HG02763 (cell line): ENCODE measurements around the gene ESPL1.

Experiments used
- ATAC-seq: cut with Tn5 transposase; IDR thresholded peaks from one replicate; pipeline ENCODE4 v1.9.1; 2021; ENCODE audit warnings: mild to moderate bottlenecking, moderate library complexity; ENCODE audit not compliant: unreplicated experiment

The ESPL1 gene

DNA sequence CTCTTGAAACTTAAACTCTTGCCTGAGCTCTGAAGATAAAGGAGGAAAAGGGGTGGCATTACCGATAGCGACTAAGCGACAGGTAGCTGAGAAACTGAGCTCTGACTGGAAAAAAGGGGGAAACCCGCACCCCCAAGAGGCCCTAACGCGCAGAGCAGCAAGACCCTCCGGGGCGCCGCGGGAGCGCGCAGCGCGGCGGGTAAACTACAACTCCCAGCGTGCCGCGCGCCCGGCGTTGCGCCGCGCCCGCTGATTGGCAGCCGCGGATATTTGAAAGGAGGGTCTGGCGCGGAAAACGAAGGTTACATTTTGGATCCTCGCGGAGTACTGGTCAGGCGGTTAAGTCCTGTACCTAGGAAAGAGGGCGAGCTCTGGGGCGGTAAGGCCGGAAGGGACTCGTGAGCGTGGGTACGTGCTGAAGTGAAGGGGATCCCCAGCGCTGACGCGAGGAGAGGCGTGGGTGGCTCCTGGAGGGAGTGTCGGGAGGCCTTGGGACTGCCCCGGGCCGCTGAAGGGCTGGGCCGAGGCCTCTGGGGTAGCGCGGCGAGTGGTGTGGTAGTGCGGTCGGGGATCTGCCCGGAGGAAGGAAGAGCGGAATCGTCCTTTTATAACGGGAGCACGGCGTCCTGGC is at the start of gene ESPL1:
Gene ESPL1, plus strand, starts transcription at position 301 of the 631 bp plus-strand sequence. CDS start 468 bp downstream, outside the sequence.
- ATAC-seq: peak; percentile 79

DNA sequence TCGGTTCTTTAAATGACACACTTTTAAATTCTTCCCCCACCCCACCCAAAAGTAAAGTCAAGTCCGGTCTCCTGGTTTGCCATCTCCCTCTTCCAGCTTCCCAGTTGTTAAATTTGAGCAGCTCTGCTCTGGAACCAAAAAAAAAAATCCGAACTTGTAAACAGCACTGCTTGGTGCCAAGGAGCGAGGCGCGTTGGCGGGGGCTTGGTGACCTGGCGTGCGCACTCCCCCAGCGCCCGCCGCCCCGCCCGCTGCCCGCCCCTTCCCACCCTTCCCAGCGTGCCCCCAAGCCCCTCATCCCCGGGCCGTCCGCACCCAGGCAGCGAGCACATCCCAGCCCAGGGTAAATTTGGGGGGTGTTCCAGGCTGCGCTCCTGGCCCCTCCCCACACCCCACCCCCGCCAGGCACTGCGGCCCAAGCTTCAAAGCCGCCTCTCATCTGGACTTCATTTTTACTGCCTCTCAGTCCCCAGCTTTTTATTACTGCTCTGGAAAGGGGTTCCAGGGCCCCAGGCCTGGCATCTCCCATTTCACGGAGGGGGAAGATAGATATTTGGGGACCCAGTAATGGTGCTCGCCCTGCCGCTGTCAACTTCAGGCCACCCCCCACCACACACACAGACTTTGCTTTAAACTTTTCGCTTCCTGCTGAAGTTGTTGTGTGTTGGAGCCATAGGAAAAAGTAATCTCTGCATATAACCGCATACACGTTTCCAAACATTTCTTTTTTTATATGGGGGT is 49.4 kb upstream of the ESPL1 start:
- no peak for ATAC-seq

DNA sequence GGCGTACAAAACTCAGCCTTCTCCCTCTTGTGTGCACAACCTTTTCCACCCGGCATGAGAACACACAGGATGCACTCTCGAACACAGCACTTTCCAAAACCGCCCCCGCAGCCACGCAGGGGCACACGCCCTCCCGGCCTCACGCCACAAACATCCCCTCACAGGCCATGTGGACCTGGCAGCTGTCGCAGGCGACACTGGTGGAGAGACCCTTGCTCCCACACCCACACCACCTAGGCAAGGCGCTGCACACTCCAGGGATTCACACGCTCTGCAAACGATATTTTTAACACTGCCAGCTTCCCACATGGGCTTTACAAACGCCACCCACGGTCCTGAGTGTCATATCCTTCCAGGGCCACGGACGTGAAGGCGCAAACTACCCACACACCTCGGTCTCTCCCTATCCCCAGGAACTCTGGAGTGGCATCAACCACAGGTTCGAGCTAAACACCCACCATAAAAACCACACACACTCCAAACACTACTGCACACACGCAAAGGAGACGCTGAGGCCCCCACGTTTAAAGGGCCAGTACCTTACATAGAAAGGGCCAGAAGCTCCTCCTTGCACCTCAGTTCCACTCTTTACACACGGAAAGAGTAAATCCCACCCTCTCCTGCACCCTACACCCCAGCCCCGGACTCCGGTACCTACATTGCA is 48.7 kb upstream of the ESPL1 start:
- ATAC-seq: peak; percentile 21

DNA sequence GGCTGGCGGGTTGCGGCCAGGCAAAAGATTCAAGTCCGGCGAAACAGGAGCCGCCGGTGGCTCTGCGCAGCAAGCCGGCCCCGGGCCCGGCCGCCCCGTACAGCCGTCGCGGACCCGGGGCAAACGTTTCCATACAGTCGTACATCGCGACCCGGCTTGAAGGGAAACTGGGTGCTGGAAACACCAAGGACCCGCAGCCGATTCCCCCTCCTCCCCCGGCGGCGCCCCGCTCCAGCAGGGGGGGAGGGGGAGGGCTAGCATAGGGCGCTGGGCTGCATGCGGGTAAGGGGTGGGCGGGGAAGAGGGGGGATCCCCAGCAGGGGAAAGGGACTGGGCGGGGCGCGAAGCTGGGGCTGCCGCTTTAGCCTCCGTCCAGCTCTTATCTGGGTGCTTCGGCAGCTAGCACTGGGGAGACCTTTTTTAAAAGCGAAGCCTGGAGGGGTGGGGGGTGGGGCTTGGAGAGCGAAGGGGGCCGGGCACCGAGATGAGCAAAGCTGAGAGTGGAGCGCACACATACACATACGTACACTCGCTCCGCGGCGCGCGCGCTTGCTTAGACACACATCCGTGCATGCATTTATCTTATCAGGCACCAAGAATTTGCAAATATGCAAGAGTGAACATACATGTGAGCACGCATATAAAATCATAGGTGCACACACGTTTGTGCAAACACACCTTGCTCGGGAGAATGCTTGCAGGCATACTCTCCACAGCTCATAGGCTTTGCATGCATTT is 48.0 kb upstream of the ESPL1 start:
- ATAC-seq: peak; percentile 26

DNA sequence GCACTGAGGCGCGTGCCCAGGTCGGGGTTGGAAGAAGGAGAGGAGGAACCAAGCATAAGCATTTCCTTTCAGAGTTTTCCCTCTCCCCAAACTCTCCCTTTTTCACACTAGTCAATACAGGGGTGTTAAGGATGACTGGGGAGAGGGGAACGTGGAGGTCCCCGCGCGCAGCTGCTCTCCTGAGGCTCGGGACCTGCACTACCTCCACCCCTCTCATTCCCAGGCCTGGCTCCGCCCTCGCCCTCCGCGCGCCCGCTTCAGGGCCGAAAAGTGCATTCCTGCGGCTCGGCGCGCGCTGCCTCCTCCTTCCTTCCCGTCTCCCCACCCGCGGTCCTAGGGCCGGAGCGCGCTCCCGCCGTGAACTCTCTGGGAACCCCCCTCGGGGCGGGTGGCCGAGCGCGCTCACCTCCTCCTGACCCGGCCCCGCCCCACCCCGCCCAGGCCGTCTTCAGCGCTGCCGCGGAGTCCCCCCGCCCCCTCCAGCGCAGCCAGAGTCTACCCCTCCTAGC is 47.4 kb upstream of the ESPL1 start:
- peak; percentile 48 for ATAC-seq

DNA sequence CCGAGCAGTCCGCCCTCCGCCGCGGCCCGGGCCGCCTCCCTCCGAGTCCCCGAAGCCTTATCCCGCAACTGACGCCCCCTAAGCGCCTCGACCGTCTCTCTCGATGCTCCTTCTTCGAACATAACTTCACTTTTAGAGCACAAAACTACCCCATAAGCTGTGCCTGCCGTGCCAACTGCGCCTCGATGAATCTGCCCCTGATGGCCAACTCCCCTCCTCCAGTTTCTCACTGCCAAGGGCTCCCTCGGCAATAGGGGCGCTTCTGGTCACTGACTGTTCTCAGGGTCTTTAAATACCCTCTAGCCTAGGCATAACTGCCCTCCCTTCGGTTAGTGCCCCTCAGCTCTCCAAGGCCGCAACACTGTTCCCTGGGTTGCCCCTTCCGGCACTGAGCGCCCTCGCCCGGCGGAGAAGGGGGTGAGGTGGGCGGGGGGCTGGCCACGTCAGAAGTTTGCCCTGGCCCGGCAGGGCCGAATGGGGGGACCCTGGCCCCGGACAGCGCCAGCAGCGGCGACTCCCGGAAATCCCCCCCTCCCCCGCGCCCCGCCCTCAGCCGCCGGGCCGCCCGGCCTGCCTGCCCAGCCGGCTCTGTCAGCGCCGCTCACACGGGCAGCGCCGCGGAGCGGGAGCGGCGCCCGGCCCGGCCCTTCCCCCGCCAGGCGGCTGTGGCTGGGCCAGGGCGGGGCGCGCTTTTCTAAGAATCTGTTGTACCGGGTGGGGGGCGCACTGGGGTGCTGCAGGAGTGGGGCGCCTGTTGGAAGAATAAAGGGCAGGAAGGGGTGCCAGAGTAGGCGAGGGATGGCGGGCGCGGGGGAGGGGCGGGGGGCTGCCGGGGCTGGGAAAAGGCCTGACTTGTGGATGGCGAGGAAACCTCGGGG is 46.7 kb upstream of the ESPL1 start:
- ATAC-seq: no peak

DNA sequence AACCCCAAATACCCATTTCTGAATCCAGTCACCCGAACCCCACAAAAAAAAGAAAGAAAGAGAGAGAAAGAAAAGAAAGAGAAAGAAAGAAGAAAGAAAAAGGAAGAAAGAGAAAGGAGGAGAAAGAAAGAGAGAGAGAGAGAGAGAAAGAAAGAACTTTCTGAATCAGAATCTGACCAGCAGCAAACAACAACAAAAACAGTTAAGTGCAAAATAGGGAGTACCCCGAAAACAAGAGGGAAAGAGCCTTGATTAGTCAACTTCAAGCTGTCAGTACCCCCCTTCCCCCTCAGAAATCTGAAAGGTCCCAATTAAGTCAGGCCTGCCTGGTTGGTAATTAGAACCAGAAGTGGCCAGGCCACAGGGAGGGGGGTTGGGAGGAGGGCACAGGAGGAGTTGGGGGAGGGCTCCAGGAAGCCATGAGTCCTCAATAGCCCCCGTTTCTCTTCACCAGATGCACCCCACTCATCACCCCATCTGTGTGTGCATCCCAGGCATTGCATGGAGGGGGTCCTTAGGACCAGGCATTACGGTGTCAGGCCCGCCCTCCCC is 45.9 kb upstream of the ESPL1 start:
- ATAC-seq: no peak

DNA sequence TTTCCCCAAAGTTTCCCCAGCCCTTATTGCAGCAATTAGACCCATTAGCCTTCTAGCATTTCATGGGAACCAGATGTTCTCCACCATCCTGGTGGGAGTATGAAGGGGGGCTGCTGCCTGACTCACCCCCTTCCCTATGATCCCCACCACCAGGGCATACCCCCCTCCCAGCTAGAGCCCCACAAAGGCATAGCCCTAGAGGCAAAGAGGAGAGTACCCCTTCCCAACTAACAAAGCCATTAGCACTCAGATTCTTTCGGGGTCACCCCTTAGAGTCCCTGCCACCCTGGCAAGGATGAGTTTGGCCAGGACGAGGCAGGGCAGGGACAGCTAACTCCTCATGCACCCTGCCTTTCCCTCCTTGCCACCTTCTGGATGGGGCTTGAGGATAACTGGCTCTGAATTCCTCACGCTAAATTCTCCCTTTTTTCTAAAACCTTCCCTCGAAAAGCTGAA is 45.3 kb upstream of the ESPL1 start:
- no peak for ATAC-seq

DNA sequence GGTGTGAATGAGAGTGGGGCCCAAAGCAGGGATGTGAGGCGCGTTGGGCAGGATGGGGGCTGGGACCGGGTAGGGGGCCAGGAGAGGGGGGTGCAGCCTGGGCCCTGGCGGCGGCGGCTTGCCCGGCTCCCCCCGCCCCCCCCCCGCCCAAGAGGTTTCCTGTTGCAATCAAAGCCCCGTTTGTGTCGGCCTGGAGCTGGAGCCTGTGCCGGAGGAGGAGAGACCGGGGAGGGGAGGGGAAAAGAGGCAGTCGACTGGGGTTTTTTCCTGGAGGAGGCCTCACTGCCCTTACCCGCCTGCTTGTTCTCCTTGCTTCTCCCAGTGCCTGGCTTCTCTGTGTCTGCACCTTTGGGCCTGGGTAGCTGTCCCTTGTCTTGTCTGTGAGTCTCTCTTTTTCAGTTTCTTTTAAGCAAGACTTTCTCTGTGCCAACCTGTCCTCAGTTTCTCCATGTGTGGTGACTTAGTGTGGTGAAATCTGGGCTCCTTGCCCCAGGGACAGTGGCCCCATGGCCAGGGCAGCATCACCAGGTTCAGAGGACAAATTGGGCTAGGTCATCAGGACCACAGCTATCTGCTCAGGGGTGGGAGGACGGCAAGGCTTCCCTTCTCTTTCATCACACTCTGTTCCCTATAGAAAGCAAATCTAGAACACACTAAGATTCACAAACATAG is 44.6 kb upstream of the ESPL1 start:
- no peak for ATAC-seq

DNA sequence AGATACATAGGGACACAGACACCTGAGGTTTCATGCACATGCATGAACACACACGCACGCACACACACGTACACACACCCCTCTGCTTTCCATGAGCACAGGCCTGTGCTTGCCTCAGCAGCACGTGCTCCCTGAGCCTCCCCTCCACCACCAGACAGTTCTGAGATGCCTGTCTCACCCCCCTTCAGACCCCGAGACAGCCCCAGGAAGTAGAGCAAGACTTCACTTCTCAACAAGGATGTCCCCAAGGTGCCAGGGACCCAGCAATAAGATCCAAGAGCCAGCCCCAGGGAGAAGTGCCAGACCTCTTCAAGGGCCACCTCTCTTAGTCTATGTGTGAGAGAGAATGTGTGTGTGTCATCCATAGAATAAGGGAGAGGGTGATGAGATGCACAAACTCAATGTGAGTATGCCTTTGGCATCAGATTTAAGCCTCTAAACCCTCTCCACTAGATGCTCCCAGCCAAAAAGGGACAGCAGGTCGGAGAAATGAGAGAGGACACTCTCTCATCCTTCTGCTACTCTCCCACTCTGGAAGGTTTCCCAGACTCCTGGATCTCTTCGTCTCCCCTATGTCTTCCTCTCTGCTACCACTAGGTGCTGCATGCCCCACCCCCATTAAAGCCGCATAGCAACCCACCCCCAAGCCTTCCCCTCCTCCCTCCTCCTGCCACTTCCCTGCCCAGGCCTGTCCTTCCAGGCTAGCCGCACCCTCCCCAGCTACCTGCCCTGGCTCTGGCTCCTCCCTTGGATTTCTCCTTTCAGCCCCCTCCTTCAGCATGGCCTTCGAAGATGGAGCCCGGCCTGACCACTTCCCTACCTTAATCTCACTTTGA is 43.8 kb upstream of the ESPL1 start:
- no peak for ATAC-seq

DNA sequence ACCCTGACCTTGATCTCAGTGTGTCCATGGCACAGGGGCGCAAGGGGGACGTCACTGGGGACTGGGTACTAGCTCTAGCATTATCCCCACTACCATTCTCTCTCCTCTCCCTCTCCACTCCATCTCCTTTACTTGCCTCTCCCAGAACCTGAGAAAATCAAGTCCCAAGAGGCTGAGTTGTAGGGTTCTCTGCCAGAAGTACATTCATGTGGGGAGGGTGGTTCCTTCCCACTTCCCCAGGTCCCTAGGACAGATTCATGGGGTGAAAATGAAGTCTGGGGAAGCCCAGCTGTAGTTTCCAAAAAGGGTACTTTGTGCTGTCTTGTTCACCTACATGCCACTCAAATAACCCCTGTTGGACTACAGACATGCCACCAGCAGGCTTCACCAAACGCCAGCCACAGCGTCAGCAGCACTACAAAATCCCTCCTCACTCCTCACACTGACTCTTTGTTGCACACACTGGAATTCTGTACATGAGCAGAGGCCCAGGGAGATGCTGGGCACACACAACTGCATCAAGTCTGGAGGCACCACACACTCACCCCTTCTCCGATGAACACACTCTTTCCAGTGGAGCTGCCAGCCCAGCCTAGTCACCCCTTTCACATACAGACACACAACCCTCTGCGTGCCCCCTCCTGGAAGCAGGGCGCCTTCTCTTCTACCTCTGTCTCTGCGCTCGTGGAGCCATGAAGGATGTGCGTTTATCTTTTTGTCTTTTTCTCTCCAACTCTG is 43.0 kb upstream of the ESPL1 start:
- ATAC-seq: no peak

DNA sequence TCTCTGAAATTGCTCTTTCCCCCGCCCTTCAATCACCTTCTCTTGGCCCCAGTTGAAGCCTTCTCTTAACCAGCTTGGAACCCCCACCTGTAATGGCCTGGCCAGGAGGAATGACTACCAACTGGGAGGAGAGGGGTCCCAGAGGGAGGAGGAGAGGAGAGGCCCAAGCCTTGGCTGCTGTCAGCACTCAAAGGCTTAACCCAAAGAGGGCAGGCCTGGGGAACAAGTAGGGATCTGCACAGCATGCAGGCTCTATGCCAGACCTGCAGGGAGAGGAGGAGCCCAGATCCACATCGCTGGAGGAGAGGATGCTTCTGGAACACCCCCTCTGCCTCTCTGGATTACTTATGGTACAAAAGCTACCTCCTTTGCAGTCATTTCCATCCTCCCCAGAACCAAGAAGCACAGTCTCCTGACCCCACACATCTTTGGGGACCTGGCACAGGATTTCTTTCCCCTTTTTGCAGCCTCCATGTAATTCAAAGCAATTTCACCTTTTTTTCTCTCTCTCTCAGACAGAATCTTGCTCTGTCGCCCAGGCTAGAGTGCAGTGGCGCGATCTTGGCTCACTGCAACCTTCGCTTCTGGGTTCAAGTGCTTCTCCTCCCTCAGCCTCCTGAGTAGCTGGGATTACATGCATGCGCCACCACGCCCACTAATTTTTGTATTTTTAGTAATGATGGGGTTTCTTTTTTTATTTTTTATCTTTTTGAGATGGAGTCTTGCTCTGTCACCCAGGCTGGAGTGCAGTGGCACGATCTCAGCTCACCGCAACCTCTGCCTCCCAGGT is 42.3 kb upstream of the ESPL1 start:
- no peak for ATAC-seq

DNA sequence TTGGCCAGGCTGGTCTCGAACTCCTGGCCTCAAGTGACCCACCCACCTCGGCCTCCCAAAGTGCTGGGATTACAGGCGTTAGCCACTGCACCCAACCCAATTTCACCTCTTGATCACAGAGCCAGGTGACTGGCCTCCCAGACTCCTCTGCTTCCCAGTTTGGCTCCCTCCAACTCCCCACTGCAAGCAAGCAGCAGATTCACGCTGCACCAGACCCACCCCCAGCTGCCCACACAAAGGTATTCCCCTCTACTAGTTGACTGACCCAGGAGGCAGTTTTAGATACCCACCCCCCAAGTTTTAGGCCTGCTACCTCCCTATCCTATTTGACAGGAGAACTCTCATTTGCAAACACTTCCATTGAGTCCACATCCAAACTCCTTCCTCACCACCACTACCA is 41.3 kb upstream of the ESPL1 start:
- ATAC-seq: no peak

DNA sequence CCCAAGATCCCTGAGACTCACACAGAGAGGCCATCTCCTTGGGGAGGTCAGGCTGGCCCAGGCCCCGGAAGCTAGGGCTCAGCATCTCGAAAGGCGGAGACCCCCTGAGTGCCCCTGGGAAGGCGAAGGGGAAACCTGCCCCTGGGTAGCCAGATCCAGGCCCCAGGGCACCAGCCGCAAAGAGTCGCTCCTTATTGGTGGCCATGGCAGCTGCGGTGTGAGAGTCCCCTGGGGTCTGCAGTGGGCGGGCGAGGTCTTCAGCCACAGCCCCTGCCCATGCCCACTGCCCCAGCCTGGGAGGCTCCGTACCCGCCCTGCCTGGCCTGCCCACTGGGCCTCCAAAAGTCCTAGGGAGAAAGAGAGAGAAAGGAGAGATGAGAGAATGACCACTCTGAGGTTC is 40.8 kb upstream of the ESPL1 start:
- no peak for ATAC-seq

DNA sequence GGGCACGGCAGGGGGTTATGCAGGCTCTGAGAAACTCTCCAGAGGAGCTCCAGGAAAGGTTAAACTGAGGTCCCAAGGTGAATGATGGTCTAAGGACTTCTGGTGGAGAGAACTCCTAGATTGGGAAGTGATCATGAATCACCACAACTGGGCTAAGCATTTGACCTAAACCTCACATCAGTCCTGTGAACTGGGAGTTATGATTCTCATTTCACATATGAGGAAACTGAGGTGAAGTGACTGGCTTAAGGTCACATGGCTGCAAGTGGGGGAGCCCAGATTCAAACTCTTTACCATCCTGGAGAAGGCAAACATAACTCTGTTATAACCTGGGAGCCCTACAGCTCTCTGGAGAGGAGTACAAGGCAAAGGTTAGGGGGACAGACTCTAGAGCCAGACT is 40.3 kb upstream of the ESPL1 start:
- ATAC-seq: no peak

DNA sequence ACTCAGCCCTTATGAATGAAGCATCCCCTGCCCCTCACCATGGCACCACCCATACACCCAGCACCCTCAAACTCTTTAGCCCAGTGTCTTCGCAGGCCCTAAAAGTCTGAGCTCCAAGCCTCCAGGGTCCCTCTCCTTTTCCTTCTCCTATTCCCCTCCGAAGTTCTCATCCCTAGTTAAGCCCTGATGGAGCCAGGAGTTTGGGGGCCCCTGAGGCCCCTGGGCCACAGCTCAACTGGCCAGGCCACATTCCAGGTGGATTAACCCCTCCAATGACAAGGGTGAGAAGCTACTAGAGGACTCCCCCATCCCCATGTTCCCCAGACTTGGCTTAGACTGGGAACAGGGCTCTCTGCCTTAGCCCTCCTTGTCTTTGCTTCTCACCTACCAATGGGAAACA is 38.6 kb upstream of the ESPL1 start:
- no peak for ATAC-seq
